NCI-H187 (cell line): ENCODE results near the gene PTPRJ.
"Not testable (repeated sequence)": the region's sequence is repeated elsewhere in the genome, so short reads cannot be mapped to it uniquely, and the experiment has no call there.

ENCODE experiments used
- DNase-seq, 2 experiments: peaks; one replicate each; lab custom pipeline; 2025; lab: John Stamatoyannopoulos, UW

The PTPRJ gene

DNA sequence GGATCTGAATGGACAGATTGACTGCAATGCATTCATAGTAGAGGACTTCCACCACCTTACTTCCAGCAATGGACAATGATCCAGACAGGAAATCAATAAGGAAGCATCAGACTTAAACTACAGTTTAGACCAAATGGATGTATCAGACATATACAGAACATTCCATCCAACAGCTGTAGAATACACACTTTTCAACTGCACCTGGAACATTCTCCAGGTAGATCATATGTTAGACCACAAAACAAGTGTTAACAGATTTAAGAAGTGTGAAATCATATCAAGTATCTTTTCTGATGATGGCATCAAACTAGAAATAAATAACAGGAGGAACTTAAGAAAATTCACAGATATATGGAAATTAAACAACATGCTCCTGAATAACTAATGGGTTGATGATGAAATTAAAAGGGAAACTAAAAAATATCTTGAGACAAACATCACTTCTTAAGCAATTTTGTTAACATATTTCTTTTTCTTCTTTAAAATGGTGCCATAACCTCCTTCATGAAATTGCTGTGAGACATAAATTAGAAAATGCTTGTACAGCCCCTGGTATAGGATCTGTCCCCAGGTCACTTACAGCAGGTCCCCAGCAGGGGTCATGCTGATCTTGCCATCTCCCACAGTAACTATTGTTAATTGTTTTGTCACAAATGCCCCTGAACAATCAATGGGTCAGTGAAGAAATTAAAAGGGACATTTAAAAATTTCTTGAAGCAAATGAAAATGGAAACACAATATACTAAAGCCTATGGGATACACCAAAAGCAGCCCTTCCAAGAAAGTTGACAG lies 136.3 kb downstream of the PTPRJ start:
- DNase-seq: no peak

DNA sequence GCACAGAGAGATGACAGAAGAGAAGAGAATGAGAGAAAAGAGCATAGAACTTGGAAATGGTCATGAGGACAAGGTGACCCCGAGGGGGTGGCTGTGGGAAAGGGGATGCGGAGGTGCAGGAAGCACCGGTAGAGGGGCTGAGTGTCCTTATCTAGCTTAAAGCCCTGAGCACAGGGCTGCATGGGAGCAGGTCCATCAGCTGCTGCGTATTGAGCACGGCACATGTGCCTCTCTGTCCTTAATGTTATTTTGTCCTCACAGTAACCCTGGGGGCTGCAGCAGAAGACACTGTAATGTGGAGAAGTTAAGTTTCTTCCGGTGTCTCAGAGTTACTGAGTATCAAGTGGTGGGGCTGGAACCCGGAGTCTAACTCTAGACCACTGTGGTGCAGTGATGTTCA lies 141.9 kb downstream of the PTPRJ start:
- no peak for DNase-seq

DNA sequence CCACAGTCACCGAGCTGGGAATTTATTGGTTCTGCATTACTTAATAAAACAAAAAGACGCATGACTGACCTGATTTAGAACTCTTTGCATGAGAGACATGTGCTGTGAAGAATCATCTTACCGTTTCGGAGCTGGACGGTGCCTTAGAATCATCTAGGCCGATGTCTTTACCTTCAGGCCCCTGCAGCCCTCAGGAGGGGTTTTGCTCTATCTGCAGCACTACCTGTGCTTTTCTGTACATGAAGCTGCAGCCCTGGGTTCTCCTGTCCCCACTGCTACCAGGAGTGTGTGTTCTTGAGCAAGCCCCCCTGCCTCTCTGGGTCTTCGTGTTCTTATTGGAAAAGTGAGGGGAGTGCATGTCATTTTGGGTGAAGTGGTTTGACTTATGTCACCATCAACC lies 142.3 kb downstream of the PTPRJ start:
- DNase-seq: no peak

DNA sequence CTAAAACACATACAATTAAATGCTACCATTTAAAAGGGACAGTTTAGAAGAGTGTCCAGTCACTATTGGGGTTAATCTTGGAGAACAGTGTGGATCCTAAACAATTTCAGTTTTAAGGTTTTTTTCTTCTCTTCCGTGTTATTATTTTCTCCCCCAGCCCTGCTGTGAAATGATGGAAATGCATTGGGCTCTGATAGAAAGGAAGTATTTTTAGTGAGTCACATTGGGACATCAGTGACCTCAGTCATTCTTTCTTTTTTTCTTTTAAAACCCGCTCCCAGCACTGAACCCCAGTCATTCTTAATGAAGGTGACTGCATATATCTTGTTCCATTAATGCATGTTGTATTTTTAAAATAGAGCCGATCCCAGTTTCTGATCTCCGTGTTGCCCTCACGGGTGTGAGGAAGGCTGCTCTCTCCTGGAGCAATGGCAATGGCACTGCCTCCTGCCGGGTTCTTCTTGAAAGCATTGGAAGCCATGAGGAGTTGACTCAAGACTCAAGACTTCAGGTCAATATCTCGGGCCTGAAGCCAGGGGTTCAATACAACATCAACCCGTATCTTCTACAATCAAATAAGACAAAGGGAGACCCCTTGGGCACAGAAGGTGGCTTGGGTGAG lies 143.0 kb downstream of the PTPRJ start:
- no peak for DNase-seq

DNA sequence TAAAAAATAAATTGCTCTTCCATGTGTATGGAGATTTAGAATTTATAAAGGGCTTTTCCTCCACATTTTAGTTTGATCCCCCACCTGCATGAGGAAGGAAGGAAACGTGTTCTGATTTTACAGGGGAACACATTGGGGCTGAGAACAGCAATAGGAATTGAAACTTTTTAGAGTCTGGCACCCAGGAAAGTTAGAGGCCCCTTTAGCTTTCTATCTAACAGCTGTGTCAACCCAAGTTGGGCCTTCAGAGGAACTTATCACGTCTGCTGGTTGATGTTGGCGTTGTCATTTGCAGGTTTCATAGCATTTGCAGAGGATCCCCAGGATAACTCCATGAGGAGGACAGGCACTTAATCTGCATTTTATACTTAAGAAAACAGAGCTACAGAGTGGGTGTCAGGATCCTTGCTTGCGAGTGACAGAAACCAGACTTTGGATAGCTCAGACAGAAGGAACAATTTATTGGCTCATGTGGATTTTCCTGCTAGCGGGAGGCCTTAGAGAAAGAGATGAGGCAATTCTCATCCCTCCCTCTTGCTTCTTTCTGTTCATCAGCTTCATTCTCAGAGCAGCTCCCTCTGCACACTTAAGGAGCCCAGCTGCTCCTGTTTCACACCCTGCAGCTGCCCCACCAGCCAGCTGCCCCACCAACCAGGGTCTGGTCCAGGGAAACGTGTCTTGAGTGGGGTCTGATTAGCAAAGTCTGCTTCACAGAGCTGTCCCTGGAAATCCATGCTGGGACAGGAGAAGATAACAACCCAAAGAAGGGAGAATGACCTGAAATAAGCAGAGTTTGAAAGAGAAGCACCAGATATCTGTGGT lies 143.8 kb downstream of the PTPRJ start:
- no peak for DNase-seq

DNA sequence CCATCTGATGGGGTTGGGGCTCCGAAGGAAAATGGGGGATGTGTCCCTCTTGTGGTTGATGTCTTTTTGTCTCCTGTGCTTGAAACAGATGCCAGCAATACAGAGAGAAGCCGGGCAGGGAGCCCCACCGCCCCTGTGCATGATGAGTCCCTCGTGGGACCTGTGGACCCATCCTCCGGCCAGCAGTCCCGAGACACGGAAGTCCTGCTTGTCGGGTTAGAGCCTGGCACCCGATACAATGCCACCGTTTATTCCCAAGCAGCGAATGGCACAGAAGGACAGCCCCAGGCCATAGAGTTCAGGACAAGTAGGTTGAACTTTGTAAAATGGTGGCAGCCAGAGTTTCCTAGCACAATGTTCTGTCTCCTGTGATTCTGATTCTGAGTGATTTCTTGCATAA lies 144.5 kb downstream of the PTPRJ start:
- no peak for DNase-seq

DNA sequence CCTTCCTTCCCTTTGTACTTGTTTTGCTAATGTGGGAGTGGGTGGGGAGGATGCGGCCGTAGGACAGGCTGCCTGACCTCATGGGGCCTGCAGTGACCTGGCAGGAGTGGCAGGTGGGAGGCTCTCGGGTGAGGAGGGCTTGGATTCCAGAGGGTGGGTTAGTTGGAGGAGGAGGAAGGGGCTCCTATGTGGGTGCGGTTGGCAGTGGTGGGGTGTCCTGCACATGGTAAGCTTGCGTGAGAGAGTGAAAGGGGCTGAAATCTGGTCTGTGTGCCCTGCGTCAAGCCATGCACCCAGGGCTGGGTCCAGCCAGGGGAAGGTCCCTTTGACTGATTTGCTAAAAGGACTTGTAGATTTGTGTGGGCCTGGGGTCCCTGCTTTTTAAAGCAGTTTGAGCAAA lies 145.5 kb downstream of the PTPRJ start:
- DNase-seq: no peak

DNA sequence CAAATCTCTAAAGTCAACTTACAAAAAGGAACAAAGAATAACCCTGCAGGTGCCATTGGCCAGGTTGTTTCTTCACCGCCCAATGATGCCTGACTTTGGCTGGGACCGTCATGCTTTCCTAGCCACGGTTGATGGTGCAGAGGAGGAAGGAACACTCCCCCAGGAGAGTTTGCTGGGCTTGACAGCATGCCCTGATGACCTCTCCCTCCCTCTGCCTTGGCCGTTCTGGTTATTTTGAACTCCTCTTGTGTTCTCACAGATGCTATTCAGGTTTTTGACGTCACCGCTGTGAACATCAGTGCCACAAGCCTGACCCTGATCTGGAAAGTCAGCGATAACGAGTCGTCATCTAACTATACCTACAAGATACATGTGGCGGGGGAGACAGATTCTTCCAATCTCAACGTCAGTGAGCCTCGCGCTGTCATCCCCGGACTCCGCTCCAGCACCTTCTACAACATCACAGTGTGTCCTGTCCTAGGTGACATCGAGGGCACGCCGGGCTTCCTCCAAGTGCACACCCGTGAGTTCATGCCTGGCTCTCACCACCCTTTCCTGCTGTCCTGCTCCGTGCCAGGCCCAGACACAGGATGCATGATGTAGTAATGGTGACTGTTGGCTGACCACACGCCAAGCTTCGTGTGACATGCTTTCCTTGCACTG lies 147.3 kb downstream of the PTPRJ start:
- no peak for DNase-seq

DNA sequence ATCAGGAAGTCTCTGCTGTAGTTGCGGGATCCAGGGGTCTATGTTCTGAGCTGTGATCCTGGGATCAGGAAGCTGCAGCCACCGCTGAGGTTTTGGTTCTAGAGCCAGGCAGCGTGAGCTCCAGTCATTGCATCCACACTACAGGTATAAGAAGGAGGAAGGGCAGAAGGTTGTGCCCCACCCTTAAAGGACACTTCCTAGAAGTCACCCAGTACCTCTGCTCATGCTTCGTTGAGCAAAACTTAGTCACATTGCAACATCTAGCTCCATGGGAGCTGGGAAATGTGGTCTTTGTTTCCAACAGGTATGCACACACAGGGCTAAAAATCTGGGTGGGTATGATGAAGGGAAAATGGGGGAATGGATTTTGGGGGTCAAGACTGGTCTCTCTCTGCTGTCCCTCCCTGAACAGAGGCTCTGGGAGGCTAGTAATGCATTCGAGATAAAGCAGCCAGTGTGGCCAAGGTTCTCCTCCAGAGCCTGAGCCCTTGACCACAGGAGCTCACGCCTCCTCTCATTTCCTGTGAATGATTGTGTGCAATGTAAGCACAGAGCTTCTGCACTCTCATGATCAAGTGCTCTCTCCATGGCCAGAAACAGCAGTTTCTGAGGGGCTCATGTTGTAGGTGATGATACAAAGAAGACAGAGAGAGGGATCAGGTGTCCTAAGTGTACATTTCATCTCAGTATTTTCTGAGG lies 149.5 kb downstream of the PTPRJ start:
- no peak for DNase-seq

DNA sequence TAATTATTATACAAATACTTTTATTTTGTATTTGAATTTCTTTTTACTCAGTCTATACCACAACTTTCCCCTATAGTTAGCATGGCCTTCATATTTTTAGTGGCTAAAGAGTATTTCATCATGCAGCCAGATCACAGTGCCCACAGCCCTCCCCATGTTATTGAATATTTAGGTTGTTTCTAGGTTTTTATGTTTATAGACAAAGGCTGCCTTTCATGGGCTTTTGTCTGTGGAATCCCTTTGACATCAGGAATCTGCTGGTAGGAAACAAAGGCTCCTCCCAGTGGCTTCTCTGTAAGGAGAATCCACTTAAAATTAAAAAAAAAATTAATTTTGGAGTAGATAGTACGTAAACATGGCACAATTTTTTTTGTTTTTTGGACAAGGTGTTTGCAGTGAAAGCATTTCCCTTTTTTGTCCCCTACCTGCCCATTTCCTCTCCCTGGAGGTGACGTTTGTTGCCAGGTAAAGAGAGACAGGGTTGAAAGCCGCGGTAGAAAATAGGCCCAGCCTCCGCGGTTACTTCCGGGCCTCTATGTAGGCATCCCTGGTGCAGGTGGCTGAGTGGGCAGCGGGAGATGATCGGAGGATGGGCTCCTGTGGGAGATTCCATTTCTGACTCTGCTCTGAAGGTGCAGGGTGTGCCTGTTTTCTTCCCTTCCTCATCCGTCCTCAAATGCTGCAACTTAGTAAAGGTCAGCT lies 154.0 kb downstream of the PTPRJ start:
- DNase-seq: no peak

DNA sequence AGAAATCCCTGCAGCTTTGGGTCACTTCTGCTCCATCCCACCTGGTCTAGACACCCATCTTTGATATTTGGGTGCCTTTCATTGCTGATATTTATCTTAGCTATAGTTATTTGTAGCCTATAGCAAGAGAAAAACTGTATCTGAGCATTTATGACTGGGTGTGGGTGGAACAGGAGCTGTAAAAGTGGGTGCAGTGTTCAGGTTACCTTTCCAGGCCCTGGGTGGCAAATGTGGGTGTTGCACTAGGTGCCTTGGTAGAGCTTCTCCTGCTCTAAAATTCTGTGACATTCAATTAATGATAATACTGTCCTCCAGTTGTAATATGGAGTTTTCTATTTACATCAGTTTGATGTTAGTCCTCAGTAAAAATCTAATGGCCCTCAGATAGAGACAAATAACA lies 157.9 kb downstream of the PTPRJ start:
- no peak for DNase-seq

DNA sequence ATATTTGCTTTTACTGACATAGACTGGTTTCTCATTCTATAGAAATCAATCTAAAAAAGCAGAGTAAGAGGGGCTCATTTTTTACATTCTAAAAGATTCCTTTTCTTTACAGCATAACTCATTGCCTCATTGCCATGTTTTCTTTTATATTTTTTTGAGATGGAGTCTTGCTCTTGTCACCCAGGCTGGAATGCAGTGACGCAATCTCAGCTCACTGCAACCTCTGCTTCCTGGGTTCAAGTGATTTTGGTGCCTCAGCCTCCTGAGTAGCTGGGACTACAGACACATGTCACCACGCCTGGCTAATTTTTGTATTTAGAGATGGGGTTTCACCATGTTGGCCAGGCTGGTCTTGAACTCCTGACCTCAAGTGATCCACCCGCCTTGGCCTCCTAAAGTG lies 159.5 kb downstream of the PTPRJ start:
- DNase-seq: not testable (repeated sequence)

DNA sequence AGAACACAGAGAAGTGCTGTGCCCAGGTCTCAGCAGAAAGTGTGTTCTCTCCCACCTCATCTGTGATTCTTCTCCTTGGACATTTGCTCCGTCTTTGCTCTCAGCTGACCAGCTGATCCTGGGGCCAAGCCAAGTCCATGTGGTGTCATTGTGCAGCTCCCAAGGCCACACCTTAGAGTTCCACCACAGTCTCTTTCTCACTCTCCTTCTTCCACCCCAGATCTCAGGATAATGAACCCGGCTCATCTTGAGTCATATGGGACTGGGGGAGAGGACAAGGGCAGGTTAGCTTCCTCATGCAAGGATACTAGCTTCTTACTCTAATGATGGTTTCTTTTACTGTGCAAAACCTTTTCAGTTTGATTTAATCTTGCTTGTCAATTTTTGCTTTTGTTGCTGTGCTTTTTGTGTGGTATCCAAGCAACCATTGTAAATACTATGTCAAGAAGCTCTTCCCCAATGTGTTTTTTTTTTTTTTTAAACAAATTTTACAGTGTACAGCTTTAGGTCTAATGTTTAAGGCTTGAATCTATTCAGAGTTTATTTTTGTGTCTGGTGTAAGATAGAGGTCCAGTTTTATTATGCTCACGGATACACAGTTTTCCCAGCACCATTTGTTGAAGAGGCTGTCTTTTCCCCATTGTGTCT lies 161.2 kb downstream of the PTPRJ start:
- no peak for DNase-seq

DNA sequence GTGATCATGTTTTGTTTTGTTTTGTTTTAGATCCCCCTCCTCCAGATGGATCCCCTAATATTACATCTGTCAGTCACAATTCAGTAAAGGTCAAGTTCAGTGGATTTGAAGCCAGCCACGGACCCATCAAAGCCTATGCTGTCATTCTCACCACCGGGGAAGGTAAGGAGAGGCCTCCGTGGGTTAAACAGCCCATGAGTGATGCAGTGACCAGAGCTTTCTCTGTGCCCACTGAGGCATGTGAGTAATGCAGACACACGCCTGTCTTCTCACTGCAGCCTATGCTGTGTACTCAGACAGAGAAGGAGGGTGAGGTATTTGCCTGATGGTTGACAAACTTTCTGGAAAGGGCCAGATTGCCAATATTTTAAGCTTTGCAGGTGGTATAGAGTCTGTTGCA lies 162.5 kb downstream of the PTPRJ start:
- DNase-seq: no peak

DNA sequence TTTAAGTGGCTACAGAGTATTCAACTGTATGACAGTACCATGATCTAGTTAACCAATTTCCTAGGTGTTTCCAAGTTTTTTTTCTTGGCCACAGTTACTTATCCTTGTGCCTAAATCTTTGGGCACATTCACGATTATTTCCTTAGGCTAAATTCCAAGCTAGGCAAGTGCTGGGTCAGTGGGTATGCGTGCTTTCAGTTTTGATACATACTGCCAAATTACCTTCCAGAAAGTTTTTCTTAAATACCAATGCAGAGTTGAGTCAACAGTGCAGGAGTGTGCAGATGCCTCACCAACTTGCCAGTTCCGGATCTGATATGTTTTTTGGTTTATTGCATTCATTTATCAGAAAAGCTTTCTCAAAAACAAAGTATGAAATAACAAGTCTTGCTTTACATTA lies 168.4 kb downstream of the PTPRJ start:
- DNase-seq: no peak

DNA sequence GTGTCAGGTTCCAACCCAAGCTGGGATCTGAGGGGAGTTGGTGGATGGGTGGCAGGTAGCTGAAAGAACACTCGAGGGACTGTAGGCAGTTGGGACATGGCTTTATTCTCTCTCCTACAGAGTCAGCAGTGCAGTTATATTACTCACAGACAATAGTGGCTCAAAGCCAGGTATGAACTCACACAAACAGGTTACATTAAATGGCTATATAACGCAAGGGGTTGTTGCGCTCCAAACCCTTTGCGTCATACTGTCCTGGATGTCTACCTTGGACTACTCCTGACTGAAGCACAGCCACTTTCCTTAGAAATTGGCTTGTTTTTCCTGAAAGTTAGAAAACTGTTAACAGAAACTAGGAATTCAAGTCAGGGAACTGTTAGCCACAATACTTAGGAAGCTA lies 169.9 kb downstream of the PTPRJ start:
- DNase-seq: no peak

DNA sequence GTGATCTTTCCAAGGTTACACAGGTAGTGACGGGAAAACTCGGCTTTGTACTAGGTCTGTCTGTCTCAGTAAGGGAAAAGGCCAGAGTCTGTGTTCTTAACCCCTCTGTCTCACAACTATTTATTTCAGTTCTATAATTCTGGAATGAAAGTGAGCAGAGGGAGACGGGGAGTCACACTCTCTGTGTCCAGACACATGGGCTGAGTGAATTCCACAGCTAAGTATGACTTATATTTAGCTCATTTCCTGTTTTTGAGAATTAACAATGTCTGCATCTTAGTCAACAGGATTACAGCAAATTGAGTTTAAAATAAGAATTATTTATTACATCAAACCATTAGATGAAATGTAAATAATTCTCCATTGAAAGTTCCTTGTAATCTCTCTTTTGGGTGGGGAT lies 173.8 kb downstream of the PTPRJ start:
- DNase-seq: no peak

DNA sequence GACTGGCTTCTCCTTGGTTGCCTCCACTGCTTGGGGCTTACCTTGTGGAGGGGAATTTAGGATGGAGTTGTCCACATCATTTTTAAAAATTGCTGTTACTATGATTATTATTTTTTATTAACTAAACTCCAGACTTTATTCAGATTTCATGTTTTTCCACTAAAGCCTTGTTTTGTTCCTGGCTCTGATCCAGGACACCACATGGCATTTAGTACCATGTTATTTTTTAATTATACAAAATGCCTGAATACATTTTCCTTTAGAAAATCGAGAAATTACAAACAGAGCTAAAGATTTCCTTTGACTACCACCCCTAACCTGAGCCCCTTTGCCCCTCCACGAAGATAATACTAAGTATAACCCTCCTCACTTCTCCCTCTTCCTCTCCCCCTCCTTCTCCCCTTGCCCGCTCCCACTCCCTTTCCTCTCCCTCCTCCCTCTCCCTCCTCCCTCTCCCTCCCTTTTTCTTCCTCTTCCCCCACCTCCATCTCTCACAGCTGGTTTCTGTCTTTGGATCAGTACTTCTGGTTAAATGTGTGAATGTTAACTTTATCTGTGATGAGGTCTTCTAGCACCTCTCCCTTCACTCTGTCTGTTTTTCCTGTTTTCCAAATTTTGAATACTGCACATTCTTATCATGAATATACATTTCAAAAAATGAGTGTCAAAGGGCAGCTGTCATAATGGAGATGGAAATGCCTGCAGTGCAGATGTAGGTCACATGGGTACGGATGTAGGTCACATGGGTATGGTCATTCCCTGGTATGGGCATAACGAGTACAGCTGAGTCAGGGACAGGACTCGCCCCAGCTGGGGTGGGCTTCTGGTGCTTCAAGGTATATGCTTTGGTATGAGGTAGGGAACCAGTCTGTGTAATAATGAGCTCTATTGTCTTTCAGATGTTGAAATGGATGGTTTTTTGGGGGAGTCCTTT lies 181.9 kb downstream of the PTPRJ start:
- no peak for DNase-seq

DNA sequence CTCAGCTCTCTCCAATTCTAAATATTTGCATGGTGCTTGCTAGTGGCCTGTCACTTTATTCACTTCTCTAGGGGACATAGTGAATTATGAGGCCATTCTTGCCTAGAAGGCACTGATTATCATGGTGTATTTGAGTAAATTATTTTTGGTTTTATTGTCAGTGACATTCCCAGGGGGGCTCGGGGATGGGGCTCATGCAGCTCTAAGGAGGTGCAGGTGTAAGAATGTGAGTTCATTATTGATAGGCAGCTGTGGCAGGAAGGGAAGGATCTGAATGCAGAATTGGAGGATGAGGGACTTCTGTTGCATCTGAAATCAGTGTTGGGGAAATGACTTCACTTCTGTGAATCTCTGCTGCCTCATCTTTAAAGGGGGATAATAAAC lies 182.5 kb downstream of the PTPRJ start:
- no peak for DNase-seq
